Endothelial cell of umbilical vein (primary cell): Measurements from ENCODE around the gene RAB8A. TPM values are rescaled to one million over a fixed set of nuclear protein-coding genes. Genes with fewer than 3 reads are reported as not detected.

Experiments
- BruUV-seq: library from RNA; stranded (reverse); fragments of 400-500 nt; replicated peaks from 2 replicates; lab custom pipeline; 2021; lab: Mats Ljungman, UMichigan
- CTCF ChIA-PET: fragments of 300-600, 350-600 bp; sonication (Branson Sonifier 250); formaldehyde crosslinking; loops from one replicate; lab custom pipeline; 2021; ENCODE audit warnings: antibody characterized with exemption, inconsistent platforms; lab: Charles Lee
- POLR2A ChIA-PET: fragments of 300-600, 350-600 bp; sonication (Branson Sonifier 250); formaldehyde crosslinking; loops from one replicate; lab custom pipeline; 2021; ENCODE audit warnings: antibody characterized with exemption, inconsistent platforms; lab: Charles Lee
- DNase-seq: peaks from one replicate; pipeline ENCODE4 v3.0.0-alpha.2; 2011; ENCODE audit warnings: low read depth, low spot score
- FAIRE-seq: peaks from 2 replicates; lab custom pipeline; 2011; peaks lifted over from hg19 to GRCh38; lab: Jason Lieb, UNC
- H2AFZ ChIP-seq: 2 replicates; pipeline ENCODE4 v1.6.0; 2012; ENCODE audit warnings: low read depth, low read length, control low read depth, inconsistent platforms
- H3K27ac ChIP-seq: 2 replicates; pipeline ENCODE4 v1.5.1; 2011; ENCODE audit warnings: low read depth, mild to moderate bottlenecking, control low read depth, low read length, moderate library complexity; ENCODE audit not compliant: insufficient read depth
- H3K27me3 ChIP-seq, 2 experiments: 2 replicates each; pipeline versions ENCODE4 v1.6.0 to v1.6.1; 2011; ENCODE audit warnings: low read length in 2 of 2, mixed read lengths in 1 of 2; ENCODE audit not compliant: control insufficient read depth in 2 of 2, insufficient read depth in 2 of 2
- H3K36me3 ChIP-seq, 2 experiments: 2 replicates in 1 of 2; 3 replicates in 1 of 2; pipeline ENCODE4 v1.5.1; 2011; ENCODE audit warnings: low read length in 2 of 2, mild to moderate bottlenecking in 1 of 2, moderate library complexity in 1 of 2; ENCODE audit not compliant: control insufficient read depth in 2 of 2, insufficient read depth in 2 of 2; ENCODE audit errors: extremely low read depth in 1 of 2
- H3K4me1 ChIP-seq: 3 replicates; pipeline ENCODE4 v1.5.1; 2011; ENCODE audit warnings: mild to moderate bottlenecking, low read length; ENCODE audit not compliant: control insufficient read depth, insufficient read depth; ENCODE audit errors: extremely low read depth
- H3K4me2 ChIP-seq: 2 replicates; pipeline ENCODE4 v1.6.1; 2011; ENCODE audit warnings: low read length, control low read depth, mixed read lengths; ENCODE audit not compliant: insufficient read depth
- H3K4me3 ChIP-seq, 3 experiments: fragments of 200-600 bp in 1 of 3; sonication (generic), shearing (Covaris generic) in 1 of 3; replicated peaks in 1 of 3; 2 replicates each; pipeline ENCODE4 v1.5.1; 2011 to 2016; ENCODE audit warnings: control low read depth in 3 of 3, low read length in 3 of 3, mild to moderate bottlenecking in 2 of 3, inconsistent platforms in 1 of 3, low read depth in 1 of 3, moderate library complexity in 1 of 3; ENCODE audit not compliant: insufficient read depth in 1 of 3
- H3K79me2 ChIP-seq: 2 replicates; pipeline ENCODE4 v1.6.0; 2012; ENCODE audit warnings: low read length, inconsistent platforms; ENCODE audit not compliant: control insufficient read depth, insufficient read depth
- H3K9ac ChIP-seq: replicated peaks from 2 replicates; pipeline ENCODE3; 2011; ENCODE audit warnings: low read length, control low read depth; ENCODE audit not compliant: insufficient read depth; ENCODE audit errors: extremely low read depth
- H3K9me1 ChIP-seq: replicated peaks from 3 replicates; pipeline ENCODE4 v1.6.0; 2011; ENCODE audit warnings: mild to moderate bottlenecking, low read length; ENCODE audit not compliant: control insufficient read depth, insufficient read depth; ENCODE audit errors: extremely low read depth
- H3K9me3 ChIP-seq: replicated peaks from 2 replicates; pipeline ENCODE4 v1.5.1; 2012; ENCODE audit warnings: low read length, inconsistent platforms; ENCODE audit not compliant: control insufficient read depth, insufficient read depth
- H4K20me1 ChIP-seq: replicated peaks from 2 replicates; pipeline ENCODE3; 2011; ENCODE audit warnings: mild to moderate bottlenecking, low read length; ENCODE audit not compliant: control insufficient read depth, insufficient read depth; ENCODE audit errors: extremely low read depth
- CTCF ChIP-seq, 2 donors: IDR thresholded peaks; 1 replicate in 1 of 2; 2 replicates in 1 of 2; pipeline ENCODE4 v1.5.1; 2011; ENCODE audit warnings: low read length in 2 of 2, mild to moderate bottlenecking in 2 of 2, moderate library complexity in 2 of 2, control low read depth in 1 of 2, inconsistent platforms in 1 of 2, low read depth in 1 of 2; ENCODE audit not compliant: insufficient read depth in 1 of 2; ENCODE audit errors: extremely low read depth in 1 of 2
- EZH2 ChIP-seq: IDR thresholded peaks from 2 replicates; pipeline ENCODE4 v1.6.1; 2012; ENCODE audit warnings: borderline replicate concordance, low read depth, mild to moderate bottlenecking, moderate library complexity, low read length, inconsistent platforms; ENCODE audit not compliant: severe bottlenecking
- FOS ChIP-seq: IDR thresholded peaks from 2 replicates; pipeline ENCODE4 v1.6.1; 2011; ENCODE audit warnings: mild to moderate bottlenecking, low read length, moderate library complexity, borderline replicate concordance; ENCODE audit not compliant: insufficient read depth
- GATA2 ChIP-seq: IDR thresholded peaks from 2 replicates; pipeline ENCODE4 v1.7.0; 2011; ENCODE audit warnings: low read depth, mild to moderate bottlenecking, moderate library complexity, mixed read lengths, low read length; ENCODE audit not compliant: insufficient read length, insufficient read depth
- JUN ChIP-seq: IDR thresholded peaks from 2 replicates; pipeline ENCODE4 v1.6.1; 2011; ENCODE audit warnings: borderline replicate concordance, low read depth; ENCODE audit not compliant: insufficient read length, insufficient read depth
- MAX ChIP-seq: IDR thresholded peaks from 2 replicates; pipeline ENCODE4 v1.6.1; 2011; ENCODE audit not compliant: insufficient read depth, insufficient read length
- MYC ChIP-seq: IDR thresholded peaks from one replicate; pipeline ENCODE4 v1.6.1; 2011; ENCODE audit warnings: mild to moderate bottlenecking, low read depth, low read length
- POLR2A ChIP-seq: IDR thresholded peaks from 2 replicates; pipeline ENCODE4 v1.6.1; 2012; ENCODE audit warnings: low read depth, mild to moderate bottlenecking, control low read depth, low read length
- POLR2AphosphoS5 ChIP-seq: IDR thresholded peaks from 2 replicates; pipeline ENCODE4 v1.6.1; 2012; ENCODE audit warnings: low read depth, mild to moderate bottlenecking, control low read depth, low read length, moderate library complexity; ENCODE audit not compliant: insufficient read depth
- dilution Hi-C: fragments of 300-500 bp; cut with MboI; formaldehyde crosslinking; loops from one replicate; pipeline ENCODE4 v1.15.0; 2019; ENCODE audit warnings: low sequenced_read_pairs; ENCODE audit not compliant: extremely low pct_ligation_motif_present
- intact Hi-C: fragments of 100-400 bp; cut with micrococcal nuclease; formaldehyde crosslinking; loops from one replicate; pipeline ENCODE4 v1.10.0; 2022
- polyA plus RNA-seq, 4 experiments: library from polyadenylated mRNA; depleted of rRNA in 3 of 4; stranded (reverse) in 3 of 4; unstranded in 1 of 4; fragments of >200 nt; gene quantifications; 2 replicates each; pipeline versions ENCODE4 v1.2.1 to v1.2.3, GENCODE V29; 2011 to 2012; ENCODE audit warnings: missing spikeins in 1 of 4
- total RNA-seq: library from RNA; stranded (reverse); gene quantifications from 2 replicates; pipeline ENCODE4 v1.2.3, GENCODE V29; 2021

Gene RAB8A
- total and polyA plus RNA-seq, 2 donors (not counting 3 experiments of a cell fraction or from before 2014, with no cell fraction given): 81.5 to 107 TPM

- H3K27ac ChIP-seq: no peak overlapping the region
- no peak overlapping the region for H3K4me2 ChIP-seq
- ChIA-PET POLR2A (no interaction called here), CTCF (interaction anchor here (1.0 kb wide), 1 partner anchor 63 kb away, joined by 3 read pairs; no protein-coding TSS in a partner anchor)
- BruUV-seq: no TSS peak
- H3K36me3 ChIP-seq: peaks cover 18 to 19% of the 10 kb centered on the region in 2 experiments
- no peaks in the 10 kb centered on the region for H3K27me3 ChIP-seq
- intact Hi-C loops (no loop called here), dilution Hi-C loops (no loop called here)
- H4K20me1 ChIP-seq: no peaks in the 10 kb centered on the region
- no peak overlapping the region for H3K9ac ChIP-seq
- H3K9me1 ChIP-seq: no peaks in the 10 kb centered on the region
- TF ChIP-seq CTCF (IDR thresholded peaks at IDR 0.05; ENCODE audit: extremely low read depth in 1 of 2, insufficient read depth in 1 of 2, low read depth in 1 of 2, low read length in 2 of 2) (no peak), POLR2A (no peak), MAX (no peak), JUN (no peak), MYC (no peak), POLR2AphosphoS5 (no peak), GATA2 (no peak), EZH2 (no peak), FOS (no peak)
- no peak overlapping the region for H3K4me3 ChIP-seq
- H3K4me1 ChIP-seq: no peaks in the 10 kb centered on the region
- H3K9me3 ChIP-seq: no peaks in the 10 kb centered on the region
- FAIRE-seq (no peak), DNase-seq (no peak)
- peaks cover 2% of the 10 kb centered on the region for H3K79me2 ChIP-seq
- no peak overlapping the region for H2AFZ ChIP-seq
Measured at GRCh38 chr19:16104722-16105121, 7.0 kb upstream of the RAB8A start.
